H1 (cell line): ENCODE results near the gene IP6K1. TPM values are rescaled to one million over a fixed set of nuclear protein-coding genes. Genes with fewer than 3 reads are reported as not detected.

Source experiments
- CBX5 ChIP-seq: fragments of 300-800, 300-1000 bp; sonication (generic); IDR thresholded peaks from 2 replicates; pipeline ENCODE4 v1.7.1; 2016; ENCODE audit warnings: antibody characterized with exemption, low read length, low read depth
- KDM1A ChIP-seq: fragments of 200-600, 300-600 bp; sonication (generic); IDR thresholded peaks from 2 replicates; pipeline ENCODE4 v1.7.1; 2016; ENCODE audit warnings: mild to moderate bottlenecking, low read length, borderline replicate concordance
- RFX5 ChIP-seq: IDR thresholded peaks from 2 replicates; pipeline ENCODE4 v1.6.1; 2011; ENCODE audit warnings: low read depth, low read length, improper control_type of control experiment, borderline replicate concordance
- SIRT6 ChIP-seq: IDR thresholded peaks from one replicate; pipeline ENCODE4 v1.7.1; 2012; ENCODE audit warnings: low read length, inconsistent platforms
- TAF1 ChIP-seq: IDR thresholded peaks from 2 replicates; pipeline ENCODE4 v1.6.1; 2011; ENCODE audit warnings: mild to moderate bottlenecking, low read depth, low read length
- polyA plus RNA-seq, 7 experiments: library from polyadenylated mRNA; depleted of rRNA in 3 of 7; stranded (reverse) in 5 of 7; unstranded in 2 of 7; fragments of >200 nt in 5 of 7; fragments of 200-250 nt in 2 of 7; gene quantifications; 1 replicate in 5 of 7; 2 replicates in 1 of 7; 4 replicates in 1 of 7; pipeline versions ENCODE4 v1.2.1 to v1.2.3, GENCODE V29; 2011 to 2013; ENCODE audit warnings: missing spikeins in 2 of 7, mixed read lengths in 2 of 7
- total RNA-seq: library from RNA; stranded (reverse); fragmentation: NEBNext Ultra II Directional; extraction: Animal tissue kit (Norgen Biotek cat#: 25700); gene quantifications from 2 replicates; pipeline ENCODE4 v1.2.1, GENCODE V29; 2021

Gene IP6K1
- total and polyA plus RNA-seq, 2 of the 8 experiments (the other 6 are each of a cell fraction or from before 2014, with no cell fraction given) = 31.5 to 35.2 TPM

DNA sequence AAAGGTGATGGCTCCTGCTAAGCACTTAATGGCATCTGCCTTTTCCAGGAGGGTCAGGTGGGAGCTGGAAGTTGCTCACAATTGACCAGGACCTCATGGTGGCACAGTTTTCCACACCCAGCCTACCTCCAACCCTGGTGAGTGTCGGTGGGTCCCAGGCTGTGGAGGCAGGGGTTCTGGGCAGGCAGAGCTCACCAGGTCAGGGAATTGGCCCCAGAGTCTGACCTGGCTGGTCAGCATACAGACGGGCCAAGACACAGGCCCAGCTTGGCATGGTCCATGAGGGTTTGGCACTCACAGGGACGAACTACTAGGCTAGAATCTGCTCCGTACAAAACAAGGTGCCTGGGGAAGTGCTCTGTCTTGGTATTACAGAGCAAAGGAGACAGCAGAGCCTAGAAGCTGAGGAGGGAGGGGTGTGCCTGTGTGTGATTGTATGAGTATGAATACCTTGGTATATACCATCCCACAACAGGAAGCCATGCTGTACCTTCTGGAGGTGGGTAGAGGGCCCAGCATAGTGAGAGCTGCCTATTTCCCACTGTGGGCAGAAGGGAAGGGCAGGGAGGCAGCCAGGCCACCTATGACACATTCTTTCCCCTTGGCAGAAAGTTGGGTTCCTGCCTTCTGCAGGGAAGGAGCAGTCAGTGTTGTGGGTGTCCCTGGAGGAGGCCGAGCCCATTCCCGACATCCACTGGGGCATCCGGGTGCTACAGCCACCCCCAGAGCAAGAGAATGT, 105.7 kb downstream of the IP6K1 start (continued):
- no peak for TF ChIP-seq KDM1A
- no peak for TF ChIP-seq TAF1
- TF ChIP-seq CBX5 = no peak
- TF ChIP-seq SIRT6 = no peak
- TF ChIP-seq RFX5 = no peak
